ENCODE results near the gene IGSF11.

Gene IGSF11

DNA sequence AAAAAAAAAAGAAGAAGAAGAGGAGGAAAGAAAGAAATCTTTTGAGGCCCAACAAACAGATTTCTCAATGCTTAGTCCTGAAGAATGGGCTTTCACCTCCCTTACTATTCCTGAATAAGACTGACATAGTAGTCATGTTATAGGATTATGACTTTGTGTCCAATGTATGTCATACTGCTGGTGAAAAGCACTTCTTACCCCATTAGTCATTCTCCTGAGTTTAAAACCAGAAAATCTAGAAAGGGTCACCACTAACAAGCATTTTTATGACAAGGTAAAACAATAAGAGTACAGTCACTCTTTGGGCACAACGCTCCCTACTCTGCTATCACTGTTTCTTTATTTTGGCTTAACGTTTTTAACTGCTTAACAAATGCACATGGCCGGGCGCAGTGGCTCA lies 88.2 kb downstream of the IGSF11 start:
- no peak for DNase-seq

DNA sequence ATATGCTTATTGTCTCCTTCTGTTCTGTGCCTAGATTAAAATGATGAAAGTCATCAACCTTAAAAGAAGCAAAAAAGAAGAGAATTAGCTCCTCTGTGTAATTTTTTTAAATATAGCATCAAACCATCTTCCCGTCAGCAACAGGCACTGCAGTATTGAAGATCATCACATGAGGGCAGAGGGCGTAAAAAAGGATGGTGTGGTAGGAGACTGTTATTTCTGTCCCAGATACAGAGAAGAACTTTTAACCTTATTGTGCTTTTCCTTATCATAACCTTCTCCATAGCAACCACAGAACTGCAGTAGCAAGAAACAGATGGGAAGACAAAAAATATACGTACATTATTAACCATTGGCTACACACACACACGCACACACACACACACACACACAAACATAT lies 88.8 kb downstream of the IGSF11 start:
- DNase-seq = no peak

DNA sequence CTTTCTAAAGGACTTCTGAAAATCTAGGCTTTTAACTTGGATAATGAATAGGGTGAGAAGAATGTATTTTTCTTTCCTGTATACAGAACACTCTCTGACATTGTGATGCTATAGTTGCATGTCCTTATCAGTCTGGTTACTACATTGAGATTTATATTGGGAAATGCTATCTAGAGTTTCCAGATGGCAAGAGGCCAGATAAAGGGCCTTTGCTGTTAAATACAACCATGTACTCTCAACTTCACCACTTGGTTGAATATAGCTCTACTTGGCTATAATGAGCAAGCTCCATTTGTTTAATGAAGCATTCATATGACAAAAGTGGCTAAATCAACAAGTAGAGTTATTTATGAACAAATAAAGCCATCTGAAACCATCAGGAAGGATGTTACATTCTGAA lies 91.0 kb downstream of the IGSF11 start:
- DNase-seq = no peak

DNA sequence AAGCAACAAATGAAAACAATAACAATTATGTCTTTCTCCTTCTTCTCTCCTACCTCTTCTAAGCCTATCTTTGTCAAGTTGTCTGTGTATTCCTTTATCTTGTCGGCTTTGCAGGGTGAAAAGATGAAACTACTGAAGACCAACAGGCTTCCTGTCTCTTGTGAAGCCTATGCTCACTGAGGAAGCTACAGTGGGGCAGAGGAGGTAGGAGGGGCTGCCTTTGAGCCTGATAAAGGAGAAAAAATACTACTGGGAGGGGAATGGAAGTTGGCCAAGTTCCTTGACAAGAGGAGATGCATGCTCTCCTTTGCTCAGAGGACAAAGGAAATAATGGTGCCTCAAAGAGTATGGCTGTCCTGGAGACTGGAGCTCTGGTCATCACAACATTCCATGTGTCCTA lies 92.0 kb downstream of the IGSF11 start:
- DNase-seq = no peak

DNA sequence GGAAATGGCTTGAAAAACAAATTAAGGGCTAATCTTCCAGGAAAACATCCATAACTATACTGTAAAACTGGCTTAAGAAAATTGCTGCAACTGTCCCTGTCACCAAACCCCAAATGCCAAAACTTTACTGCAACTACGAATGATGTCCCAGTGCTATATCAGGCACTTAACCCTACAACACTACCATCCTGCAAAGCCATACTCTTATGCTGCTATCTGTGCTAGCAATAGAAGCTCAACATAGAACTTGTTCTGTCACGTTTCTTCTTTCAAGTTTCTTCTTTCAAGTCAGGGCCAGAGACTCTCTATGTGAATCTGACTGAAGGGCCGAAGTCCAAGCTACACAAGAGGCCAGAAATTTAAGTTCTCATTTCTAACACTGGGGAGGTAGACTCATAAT lies 92.5 kb downstream of the IGSF11 start:
- no peak for DNase-seq

DNA sequence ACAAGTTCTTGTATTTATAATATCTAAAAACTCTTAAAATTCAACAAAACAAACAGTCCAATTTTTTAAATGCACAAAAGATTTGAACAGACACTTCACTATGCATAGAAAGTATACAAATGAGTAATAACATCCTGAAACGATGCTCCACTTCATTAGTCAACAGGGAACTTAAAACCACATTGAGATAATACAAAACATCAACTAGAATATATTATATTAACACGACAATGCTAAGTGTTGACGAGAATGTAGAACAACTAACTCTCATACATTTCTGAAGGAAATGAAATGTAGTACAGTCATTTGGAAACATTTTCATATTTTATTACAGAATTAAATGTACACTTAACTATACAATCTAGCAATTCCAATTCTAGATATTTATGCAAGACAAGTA lies 93.4 kb downstream of the IGSF11 start:
- DNase-seq = no peak

DNA sequence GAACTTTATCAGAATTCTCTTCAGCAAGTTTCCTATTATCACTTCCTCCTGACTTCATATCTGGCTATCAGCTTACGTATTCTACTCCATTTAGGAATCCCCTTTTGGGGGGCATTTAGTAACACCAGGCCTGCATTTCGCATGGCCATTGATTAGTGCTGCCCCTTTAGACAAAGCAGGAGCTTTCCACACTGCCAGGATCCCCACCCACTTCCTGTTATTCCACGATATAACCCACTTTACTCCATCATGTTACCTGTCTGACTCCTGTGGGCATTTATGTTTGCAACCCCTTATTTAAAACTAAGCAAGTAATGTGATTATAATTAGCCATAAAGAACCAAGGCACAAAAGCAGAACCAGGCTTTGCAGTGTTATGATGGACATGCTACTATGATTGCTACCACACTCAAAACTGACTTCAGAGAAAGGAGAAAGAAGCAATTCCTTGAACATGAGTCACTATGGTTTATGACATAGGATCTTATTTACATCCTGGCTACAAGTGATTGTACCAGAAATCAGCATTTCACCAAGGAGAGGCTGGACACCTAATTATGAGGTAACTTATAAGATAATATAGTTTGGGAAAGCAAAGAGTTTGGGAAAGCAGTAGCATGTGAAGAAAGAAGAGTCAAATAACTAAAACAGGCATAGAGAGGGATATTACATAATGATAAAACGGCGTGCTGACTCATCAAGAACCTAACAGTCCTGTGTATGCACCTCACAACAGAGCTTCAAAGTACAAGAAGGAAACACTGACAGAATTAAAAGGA lies 96.3 kb downstream of the IGSF11 start:
- DNase-seq = no peak

DNA sequence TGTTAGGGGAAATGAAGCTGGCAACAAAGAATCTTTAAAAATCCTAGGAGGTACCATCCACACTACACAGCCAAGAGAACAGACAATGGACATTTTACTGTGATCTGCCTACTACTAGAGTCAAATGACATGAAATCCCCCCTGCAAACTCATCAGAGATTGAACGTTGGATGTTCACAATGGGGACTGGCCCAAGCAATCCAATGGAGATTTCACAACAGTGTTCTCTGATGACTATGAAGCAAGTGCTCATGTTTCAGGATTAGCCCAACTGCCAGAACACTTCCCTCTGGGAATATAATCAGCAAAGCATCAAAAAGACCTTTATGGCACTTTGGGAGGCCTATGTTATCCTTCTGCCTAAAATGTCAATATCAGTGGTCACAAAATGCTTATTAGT lies 97.8 kb downstream of the IGSF11 start:
- peak; percentile 48 for DNase-seq

DNA sequence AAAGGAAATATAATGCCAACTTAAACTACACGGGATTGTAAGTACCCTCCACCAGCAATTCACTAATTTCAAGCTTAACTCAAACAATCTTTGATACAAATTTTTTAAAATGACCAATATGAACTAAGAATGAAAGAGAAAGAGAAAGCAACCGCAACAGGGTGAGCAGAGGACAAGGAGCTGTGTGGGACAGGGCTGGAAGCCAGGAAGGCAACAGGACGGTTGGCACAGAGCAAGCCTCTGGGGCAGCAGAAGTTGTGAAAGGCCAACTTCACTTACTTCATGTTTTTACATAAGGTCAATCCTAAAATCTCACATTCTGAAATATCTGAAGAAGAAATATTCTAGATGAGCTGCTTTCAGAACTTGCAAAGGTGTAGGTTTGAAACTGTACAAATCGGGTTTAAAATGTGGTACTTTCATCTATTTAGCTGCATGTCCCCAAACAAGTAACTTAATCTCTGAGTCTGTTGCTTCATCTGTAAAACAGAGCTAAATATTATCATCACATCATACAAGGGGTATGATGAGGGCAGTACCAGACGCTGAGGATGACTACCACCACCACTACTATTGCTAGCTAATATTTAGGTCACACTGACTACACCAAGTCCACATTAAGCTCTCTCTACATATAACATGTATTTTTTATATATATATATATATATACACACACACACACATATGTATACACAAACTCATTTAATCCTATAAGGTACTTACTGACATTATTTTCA lies 101.7 kb downstream of the IGSF11 start:
- DNase-seq = no peak

DNA sequence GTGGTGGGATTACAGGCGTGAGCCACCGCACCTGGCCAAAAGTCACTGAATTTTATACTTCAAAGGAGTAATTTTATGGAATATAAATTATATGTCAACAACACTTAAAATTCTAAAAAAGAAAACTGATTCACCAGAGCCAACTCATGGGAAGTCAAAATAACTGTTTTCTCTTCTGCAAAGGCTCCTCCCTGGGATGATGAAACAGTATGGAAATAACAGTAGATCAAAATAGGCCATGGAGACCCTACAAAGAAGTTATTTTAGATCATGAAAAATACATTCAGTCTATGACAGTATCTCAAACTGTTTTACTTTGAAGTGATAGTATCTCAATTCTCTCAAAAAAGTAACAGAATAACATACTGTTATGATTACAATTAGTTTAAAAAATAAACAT lies 102.7 kb downstream of the IGSF11 start:
- no peak for DNase-seq

DNA sequence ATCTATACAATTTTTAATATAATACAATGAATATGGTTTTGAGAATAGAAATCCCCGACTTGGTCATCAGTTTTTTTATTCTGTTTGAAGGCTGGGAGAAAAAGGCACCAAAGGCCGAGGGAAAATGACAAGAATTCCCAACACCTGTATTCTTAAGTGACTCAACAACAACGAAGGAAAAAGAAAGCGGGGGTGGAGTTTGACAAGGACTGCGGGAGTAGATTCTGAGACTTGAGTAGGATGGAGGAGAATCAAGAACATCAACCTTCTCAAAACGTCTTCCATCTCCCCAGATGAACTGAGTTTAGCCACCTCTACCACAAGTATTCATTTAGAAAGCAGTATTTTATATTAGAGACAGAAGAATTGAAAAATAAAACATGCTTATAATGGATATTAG lies 107.2 kb downstream of the IGSF11 start:
- no peak for DNase-seq

DNA sequence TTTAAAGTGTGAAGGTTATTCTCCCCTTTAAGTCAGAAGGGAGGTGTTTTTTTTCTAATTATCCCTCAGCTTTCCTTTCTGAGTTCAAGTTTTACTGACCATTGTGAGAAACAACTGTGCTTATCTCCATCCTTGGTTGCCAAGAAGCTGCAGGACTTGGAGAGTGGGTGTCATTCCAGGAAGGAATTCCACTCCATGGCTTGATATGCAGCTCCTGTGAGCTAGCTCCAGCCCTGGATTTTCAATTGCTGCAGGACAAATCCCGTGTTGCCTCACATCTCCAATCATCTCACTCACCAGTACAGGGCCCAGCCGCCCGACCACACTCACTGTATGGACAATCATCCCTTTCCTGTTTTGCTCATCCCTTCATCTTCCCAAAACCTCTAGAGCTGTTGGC lies 122.5 kb downstream of the IGSF11 start:
- DNase-seq = no peak

DNA sequence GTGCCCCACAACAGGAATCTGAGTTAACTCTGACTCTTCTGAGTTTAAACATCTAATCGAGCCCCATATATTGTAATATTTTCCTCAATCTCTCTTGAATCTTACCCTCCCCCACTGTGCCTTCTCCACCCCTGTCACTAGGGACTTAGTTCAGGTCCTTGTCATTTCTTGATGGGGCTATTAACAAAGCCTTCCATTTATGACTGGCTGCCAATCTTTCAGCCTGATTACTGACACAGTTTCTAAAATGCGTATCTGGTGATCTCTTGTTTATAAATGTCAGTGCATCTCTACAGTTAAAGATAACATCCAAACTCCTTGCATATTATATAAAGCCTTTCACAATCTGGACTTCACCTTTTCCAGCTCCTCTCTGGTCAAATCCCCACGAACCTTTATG lies 124.3 kb downstream of the IGSF11 start:
- DNase-seq = no peak

DNA sequence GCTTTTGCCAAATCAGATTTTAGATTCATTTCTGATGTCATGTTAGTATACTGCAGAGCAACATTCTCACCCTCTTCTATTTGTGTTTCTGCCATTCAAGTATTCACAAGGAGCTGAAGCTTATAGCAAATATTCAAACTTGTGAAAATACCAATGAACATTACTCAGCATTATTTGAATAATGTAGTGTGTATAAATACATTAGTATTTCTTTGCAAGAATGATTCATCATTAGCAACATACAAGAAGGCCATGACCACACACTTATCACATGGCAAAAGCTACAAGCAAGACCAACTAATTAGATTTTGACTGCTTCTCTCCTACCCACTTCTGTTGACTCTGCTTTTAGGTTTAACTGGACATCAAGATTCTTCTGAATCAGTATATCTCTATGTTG lies 124.9 kb downstream of the IGSF11 start:
- DNase-seq = no peak

DNA sequence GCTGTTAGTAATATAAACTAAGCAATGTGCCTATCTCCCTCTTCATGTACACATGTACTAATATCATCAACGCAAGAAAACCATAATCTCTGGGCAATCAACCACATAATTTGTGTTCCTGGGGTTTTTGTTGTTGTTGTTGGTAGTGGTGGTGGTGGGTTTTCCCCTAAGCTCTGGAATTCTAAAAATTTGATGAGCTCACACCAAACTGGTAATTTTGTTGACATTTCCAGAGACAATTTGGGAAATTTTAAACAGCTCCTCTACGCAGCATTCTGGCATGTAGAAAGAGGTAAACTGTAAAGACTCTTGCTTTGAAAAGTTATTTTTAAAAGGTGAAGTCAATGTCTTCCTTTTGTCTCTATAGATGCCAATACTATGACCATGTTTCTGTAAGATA lies 126.7 kb downstream of the IGSF11 start:
- DNase-seq = no peak

DNA sequence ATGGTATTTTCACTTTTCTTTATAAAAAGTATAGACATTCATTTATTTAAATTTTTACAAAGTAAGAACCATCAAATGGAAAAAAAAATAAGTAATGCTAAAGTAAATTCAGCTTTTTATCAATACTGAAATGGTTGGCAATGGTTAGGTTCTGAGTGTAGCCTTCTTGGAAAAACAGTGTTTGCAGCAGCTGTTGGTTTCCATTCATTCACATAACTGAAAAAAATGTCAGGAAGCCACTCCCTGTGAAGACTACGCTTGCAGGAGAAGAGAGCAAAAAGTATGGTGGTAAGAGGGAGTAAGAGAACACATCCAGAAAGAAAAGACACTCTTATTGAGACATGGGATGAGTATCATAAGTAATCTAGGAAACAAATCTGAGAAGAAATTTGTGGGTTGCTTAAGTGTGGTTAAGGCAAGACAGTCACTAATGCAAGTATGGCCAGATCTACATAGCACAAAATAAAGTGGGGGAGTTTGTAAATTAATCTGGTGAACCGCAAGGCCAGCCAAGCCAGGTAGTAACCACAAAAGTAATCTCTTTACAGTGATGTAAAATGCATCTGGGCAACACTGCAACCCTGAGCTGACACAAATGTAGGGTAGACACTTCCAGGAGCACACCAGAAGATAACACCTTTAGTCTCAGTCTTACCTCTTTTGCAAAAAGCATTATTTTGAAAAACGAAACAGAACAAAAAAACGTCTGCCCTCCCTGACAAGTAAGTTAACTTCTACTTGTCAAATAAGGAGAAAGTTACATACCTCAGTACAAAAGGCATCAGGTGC lies 133.7 kb downstream of the IGSF11 start:
- no peak for DNase-seq

DNA sequence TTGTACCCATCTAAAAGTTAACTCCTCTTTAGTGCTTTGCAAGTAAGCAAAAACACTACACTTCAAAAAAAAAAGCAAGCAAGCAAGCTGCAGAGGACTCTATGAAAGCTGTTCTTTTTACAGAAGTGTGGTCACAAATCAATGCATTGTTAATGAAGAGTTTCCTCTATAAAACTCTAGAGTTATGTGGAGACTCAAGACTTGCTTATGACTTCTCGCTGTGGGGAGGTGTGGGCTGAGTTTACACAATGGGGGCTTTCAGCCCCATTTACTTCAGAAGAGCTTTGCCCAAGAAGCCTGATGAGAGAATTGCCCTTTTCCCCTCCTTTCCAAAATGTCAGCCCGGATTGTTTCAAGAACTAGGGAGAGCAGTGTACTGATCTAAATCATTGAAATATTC lies 144.4 kb downstream of the IGSF11 start:
- no peak for DNase-seq

DNA sequence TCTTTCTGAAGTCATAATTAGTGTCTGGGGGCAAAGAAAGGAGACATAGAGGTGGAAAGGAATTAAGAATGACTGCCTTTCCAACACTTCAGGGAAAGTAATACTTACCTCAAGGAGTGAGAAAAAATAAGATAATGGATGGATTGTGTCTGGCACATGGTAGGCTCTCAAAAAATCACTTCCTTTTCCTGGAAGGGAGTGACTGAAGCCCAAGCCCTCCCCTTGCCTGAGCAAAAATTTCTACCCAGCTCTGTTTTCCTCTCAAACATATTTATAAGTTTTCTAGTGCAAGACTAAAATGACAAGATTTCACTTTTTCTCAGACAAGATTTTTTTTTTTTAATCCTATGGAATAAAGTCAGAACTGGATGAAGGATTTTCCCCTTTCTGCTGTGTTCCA lies 145.0 kb downstream of the IGSF11 start:
- no peak for DNase-seq

DNA sequence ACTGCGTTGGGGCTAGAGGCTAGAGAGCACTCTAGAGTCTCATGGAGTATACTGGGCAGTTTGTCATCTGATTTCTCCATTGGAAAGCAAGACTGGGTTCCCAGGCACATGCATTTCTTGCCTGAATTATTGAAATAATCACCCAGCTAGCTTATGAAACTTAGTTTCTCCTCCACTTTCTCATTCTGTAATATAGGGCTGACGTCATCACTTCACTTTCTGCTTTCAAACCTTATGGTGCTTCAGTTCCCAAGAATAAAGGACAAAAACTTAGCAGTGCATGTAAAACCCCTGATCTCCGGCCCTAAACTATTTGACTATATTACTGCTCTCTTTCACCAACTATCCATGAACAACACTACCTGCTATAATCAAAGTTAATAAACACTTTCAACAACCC lies 147.9 kb downstream of the IGSF11 start:
- DNase-seq = no peak

DNA sequence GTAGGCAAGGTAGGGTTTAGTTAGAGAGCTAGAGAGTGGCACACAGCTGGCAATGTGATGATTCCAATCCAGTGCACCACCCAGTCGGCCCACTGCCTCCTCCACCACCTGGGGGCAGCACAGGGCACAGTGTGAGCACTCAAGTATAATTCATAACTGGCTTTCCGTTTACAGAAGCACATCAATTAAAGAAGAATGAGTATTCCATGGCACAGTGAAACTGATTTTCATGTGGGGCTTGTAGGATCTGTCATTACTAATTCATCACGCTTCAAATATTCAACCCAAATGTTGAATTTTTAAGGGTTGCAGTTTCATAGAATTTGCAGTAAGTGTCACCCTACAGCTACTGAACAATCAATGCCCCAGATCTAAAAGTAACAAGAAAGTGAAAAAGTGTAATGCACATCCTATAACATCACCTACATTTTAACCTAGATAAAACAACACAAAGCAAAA lies 149.9 kb downstream of the IGSF11 start:
- peak; percentile 59 for DNase-seq

DNA sequence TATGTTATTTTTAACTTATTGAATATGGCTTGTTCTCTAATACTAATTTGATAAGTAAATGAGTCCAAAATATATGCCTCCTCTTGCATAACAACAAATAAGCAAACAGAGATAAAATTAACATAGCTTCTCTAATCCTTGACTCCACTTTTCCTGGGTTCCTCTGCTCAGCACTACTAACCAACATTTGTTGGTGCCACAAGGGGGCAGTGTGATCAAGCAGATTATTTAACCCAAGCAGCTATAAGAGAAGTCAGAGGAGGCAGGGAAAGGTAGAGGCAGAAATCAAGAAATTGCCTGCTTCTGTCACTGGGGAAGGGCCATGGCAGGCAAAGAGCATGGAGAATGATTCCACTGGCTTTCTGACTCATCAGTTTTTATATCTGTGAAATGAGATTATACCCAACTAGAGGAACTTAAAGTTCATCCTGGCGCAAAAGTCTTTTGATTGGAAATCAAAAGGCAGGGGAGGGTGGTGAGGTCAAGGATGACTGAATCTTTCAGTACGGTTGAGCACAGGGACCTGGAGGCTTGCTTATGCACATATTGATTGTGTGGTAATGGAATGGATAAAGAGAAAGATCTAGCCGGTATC lies 152.2 kb downstream of the IGSF11 start:
- peak; percentile 52 for DNase-seq

DNA sequence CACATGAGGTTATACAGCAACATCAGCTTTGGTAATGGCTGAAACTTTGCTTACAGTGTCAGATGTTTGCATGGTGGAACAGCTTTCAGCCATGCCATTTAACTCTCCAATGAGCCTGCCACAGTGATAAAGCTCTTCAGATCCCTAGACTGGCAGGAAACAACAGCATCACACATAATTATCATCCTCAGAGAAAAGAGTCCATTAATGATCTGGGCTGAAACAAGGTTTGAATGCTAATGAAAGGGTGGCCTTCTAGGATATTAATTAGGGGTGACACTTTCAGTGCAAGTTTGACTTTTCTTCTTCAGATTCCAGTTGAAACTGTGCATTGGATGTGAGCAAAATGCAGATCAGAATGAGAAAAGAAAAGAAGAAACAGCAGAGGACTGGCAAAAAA lies 166.6 kb downstream of the IGSF11 start:
- no peak for DNase-seq

DNA sequence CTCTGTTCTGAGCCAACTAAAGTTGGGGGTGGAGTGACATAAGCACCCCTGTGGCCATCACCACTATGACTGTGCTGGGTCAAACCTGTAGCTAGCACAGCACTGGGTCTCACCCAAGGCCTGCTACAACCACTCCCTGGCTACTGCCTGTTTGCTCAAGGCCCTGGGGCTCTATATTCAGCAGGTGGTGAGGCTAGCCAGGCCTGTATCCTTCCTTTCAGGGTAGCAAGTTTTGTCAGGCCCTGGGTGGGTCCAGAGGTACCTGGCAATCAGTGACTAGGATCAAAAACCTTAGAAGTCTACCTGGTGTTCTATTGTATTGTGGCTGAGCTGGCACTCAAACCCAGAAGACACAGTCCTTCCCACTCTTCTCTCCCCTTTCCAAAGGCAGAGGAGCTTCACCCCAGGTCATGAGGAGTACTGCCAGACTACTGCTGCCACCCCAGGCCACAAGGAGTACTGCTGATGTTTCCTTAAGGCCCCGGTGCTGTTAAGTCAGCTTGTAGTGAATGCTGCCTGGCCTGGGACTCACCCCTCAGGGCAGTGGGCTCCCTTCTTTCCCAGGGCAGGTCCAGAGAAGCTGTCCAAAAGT lies 170.8 kb downstream of the IGSF11 start:
- DNase-seq = no peak
